Bone marrow (tissue), 2 donors: ENCODE data around the gene ME1.
"Not testable (repeated sequence)": the region's sequence is repeated elsewhere in the genome, so short reads cannot be mapped to it uniquely, and the experiment has no call there.

Experiments used
- DNase-seq, 2 donors: peaks; one replicate each; lab custom pipeline; 2025; lab: John Stamatoyannopoulos, UW

ME1 gene

GRCh38 chr6:83430611-83431544 is at the start of gene ME1:
Gene ME1, minus strand, starts transcription at chr6:83431051. Its CDS starts 97 bp downstream, at chr6:83430954.
- peak; percentile 76 to 93 for DNase-seq

DNA sequence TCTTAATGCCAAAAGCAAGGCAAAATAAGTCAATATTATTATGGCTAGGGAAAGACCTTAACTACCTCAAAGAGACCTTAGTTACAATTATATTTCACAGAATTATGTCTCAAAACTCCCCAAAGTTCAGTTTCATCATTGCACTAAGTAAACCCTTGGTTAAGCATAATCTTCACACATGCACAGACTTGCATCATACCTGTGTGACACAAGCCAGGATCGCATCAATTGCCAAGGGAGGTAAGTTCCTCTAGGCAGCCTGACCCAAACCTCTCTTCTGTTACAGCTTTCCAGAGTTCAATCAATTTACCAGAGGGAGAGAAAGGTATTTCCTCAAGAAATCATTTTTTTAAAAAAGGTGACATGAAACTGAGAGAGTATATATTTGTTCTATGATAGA is 49.6 kb upstream of the ME1 start:
- no peak for DNase-seq

DNA sequence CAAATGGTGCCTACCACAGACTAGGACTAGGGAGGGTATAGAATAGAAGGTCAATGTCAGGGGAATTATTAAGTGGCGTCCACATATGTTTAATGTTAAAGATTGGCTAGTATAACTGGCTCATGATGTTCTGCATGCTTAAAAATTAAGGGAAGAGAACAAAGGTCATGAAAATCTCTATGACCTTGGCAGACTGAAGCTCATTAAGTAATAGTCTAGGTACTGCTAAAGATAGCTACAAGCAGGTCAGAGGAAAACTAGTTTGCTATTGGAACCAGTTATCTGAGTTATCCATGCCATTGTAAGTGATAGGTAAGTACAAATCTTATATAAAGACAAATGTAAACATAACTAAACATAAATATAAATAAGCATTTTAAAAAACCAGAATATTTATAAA is 48.5 kb upstream of the ME1 start:
- DNase-seq, result no peak

DNA sequence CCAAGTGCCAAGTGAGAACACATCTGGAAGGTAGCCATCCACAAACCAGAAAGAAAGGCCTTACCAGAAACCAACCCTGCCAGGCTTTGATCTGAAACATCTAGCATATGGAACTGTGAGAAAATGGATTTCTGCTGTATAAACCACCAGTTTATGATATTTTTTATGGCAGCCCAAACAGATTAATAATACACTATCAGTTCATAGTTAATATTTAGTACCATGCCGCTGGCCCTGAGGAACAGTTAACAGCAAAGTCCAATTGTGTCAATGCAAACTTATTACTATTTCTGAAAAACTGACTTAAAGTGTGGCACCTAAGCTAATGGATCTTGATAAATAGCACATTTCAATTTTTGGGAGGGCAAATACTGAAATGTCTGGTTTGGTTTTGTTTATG is 46.1 kb upstream of the ME1 start:
- no peak for DNase-seq

DNA sequence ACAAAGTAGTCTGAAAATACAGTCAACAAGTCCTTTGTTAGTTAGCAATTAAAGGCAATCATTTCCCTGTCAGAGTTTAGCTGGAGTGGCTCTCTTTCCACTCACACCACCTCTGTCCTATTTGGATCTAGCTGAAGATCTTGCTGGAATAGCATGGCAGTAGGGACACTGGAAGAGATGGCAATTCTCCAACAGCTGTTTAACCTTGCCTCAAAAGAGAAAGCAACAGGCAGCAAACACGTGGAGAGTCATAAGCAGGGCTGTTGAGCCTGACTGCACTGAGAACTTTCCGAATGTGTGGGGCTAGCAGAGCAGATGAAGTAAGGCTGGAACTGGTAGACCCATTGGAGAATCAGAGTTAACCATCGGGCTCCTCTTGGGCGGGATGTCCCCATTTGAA is 43.5 kb upstream of the ME1 start:
- no peak for DNase-seq

- no peak for DNase-seq
Observed at GRCh38 chr6:83472767-83473166, 41.9 kb upstream of the ME1 start.

DNA sequence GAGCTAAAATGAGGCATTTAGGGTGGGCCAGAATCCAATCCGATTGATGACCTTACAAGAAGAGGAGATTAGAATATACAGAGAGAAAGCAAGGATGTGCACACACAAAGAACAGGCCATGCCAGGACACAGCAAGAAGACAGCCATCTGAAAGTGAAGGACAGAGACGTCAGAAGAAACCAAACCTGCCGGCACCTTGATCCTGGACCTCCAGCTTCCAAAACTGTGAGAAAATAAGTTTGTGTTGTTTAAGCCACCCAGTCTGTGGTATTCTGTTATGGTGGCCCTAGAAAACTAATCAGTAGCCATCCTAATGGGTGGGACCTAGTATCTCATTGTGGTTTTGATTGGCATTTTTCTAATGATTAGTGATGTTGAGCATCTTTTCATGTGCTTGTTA is 39.7 kb upstream of the ME1 start:
- no peak for DNase-seq

- no peak for DNase-seq
Observed at GRCh38 chr6:83470001-83470400, 39.1 kb upstream of the ME1 start.

DNA sequence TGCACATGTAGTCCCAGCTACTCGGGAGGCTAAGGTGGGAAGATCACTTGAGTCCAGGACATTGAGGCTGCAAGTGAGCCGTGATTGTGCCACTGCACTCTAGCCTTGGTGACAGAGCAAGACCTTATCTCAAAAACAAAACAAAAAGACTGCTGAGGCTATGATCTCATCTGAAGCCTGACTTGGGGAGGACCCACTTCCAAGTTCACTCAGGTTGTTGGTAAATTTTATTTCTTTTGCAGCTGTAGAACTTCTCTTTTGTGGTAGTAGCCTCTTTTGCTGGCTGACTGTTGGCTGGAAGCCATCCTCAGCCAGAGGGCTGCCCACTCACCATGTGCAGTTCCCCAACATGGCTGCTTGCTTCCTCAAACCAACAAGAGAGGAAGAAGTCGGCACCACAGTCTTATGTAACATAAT is 36.8 kb upstream of the ME1 start:
- DNase-seq, result peak; percentile 19 to 96

DNA sequence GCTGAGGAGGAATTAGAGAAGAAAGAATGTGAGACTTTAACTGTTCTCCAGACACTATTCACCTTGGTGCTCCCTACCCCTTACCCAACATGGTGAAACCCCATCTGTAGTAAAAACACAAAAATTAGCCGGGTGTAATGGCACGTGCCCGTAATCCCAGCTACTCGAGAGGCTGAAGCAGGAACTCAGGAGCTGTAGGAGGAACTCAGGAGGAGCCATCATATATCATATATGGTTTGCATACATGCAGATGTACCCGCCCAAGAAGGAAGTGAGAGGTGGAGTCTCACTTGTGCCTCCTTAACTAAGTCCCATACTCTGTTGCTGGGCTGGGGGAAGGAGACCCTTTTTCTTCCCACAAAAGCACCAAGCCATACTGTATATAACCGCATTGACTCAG is 35.5 kb upstream of the ME1 start:
- DNase-seq, result no peak

- DNase-seq, result no peak
Observed at GRCh38 chr6:83464381-83465140, 33.7 kb upstream of the ME1 start.

- no peak for DNase-seq
Observed at GRCh38 chr6:83463886-83464285, 33.0 kb upstream of the ME1 start.

GRCh38 chr6:83462524-83462923 is 31.7 kb upstream of the ME1 start:
- no peak for DNase-seq

DNA sequence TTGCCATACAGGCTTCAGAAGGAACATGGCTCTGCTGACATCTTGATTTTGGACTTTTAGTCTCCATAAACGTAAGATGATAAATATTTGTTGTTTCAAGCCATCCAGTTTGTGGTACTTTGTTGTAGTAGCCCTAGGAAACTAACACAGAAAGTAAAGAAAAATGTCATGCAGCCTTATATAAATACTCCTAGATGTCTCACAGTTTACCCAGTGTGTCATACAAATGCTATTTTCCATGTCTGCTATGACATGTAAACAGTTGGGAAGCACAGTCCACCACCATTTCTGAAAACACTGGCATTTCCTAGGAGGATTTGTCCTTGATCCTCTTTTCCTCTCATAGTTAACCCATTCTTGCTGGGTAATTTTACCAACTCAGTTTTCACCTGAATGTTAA is 30.6 kb upstream of the ME1 start:
- DNase-seq, result no peak

DNA sequence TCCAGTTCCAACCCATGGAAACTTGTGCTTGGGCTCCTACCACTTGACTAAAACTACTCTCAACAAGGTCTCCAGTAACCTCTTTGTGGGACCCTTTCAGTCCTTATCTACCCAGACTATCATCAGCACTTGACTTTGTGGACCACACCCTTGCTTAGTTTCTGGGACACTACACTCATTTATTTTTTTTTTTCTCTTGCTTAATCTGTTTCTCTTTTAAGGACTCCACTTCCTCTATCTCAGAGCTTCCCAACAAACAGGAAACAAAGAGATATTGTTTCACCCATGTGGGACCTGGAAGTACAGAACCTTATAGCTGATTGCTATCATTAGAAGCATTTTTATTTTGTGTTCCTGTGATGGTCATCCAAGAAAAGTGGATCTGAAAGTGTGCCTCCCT is 28.8 kb upstream of the ME1 start:
- no peak for DNase-seq

DNA sequence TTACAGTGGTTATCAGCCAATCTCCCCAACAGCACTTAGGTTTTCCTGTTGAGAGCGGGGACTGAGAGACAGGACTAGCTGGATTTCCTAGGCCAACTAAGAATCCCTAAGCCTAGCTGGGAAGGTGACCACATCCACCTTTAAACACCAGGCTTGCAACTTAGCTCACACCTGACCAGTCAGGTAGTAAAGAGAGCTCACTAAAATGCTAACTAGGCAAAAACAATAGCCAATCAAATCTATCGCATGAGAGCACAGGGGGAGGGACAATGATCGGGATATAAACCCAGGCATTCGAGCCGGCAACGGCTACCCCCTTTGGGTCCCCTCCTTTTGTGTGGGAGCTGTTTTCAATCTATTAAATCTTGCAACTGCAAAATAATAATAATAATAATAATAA is 19.2 kb upstream of the ME1 start:
- DNase-seq, result not testable (repeated sequence)

GRCh38 chr6:83444086-83444699 is 13.3 kb upstream of the ME1 start:
- DNase-seq, result not testable (repeated sequence)

- no peak for DNase-seq
Observed at GRCh38 chr6:83443516-83443915, 12.7 kb upstream of the ME1 start.

DNA sequence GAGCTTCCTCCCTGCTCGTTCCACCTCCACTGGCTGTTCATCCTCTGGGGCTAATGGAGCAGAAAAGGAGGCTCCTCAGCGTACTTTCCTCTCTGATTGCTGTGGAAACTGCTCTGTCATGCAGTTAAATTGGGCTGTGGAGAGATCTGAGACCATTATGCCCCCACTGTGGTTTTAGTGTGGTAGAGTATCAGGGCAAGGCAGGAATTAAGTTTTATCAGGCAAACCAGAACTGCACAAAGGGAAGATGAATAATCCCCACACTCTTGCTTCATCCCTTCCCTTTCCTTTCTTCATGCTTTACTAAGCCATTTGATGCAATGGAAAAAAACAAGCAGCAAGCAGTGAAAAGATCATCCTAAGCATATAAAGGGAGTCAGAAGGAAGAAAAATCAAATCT is 11.9 kb upstream of the ME1 start:
- DNase-seq, result peak in 1 of 2 donors; percentile 93

- no peak for DNase-seq
Observed at GRCh38 chr6:83439201-83439600, 8.3 kb upstream of the ME1 start.

DNA sequence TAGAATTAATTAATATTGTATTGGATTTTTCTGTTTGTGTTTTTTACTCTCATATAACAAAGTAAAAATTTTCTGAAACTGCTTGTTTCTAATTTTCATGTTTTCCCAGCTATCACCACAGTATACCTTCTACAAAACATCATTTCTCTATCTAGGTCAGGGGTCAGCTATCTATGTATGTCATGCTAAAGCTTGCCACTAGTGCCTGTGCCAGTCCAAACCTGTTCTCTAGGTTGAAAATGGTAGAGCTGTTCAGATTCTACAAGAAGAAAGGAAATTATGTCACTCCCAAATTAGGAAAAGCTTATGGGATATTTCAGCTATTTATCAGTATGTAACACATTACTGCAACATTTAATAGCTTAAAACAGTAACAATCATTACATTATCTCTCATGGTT is 5.8 kb upstream of the ME1 start:
- DNase-seq, result no peak

DNA sequence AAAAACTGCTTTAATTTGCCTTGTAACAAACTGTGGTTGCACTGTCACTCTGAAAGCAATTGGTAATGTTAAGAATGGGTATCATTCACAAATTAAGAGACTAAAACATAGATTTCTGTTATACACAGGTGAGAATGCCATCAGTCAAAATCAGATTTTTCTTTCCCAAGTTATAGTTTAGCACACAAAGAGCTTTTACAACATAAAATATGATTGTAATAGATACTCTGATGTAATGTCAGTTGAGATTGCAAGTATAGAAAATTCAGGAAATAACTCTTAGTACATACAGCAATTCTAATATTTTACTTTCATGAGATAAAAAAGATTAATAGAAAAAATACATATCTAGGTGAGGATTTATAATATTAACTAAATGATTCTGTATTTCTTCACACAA is 2.3 kb upstream of the ME1 start:
- DNase-seq, result no peak

DNA sequence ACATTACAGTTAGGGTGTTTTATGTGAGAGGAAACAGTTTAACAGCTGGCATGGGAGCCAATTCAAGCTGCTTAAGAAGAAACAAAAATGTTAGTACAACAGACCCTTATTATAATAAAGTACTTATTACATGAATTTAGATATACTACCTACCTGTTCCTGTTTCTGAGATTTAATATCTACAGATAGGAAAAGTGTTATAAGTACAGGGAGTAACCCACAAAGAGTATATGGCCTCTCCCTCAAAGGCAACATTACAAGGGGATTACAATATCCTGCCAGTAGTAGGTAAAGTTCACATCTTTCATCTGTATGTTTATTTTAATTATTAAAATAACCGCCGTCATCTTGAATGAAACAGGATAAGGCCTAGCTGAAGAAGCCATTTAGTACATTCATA is 1.8 kb upstream of the ME1 start:
- DNase-seq, result peak in 1 of 2 donors; percentile 2
